Muscle of arm (tissue), 12 donors: Measurements from ENCODE around the gene ABCA1. TPM values are rescaled to one million over a fixed set of nuclear protein-coding genes. Genes with fewer than 3 reads are reported as not detected.
"Not testable (repeated sequence)": the region's sequence is repeated elsewhere in the genome, so short reads cannot be mapped to it uniquely, and the experiment has no call there.

Experiments
- DNase-seq: peaks from one replicate; pipeline ENCODE4 v3.0.0-alpha.2; 2013
- polyA plus RNA-seq, 12 donors: library from polyadenylated mRNA; unstranded; fragments of 120-200 nt; gene quantifications; one replicate each; pipeline ENCODE4 v1.2.1, GENCODE V29; 2013; ENCODE audit not compliant: insufficient read length in 12 of 12

The ABCA1 gene
- polyA plus RNA-seq, 12 donors: 3.9 to 10.8 (median 6.0) TPM; not detected in 1

DNA sequence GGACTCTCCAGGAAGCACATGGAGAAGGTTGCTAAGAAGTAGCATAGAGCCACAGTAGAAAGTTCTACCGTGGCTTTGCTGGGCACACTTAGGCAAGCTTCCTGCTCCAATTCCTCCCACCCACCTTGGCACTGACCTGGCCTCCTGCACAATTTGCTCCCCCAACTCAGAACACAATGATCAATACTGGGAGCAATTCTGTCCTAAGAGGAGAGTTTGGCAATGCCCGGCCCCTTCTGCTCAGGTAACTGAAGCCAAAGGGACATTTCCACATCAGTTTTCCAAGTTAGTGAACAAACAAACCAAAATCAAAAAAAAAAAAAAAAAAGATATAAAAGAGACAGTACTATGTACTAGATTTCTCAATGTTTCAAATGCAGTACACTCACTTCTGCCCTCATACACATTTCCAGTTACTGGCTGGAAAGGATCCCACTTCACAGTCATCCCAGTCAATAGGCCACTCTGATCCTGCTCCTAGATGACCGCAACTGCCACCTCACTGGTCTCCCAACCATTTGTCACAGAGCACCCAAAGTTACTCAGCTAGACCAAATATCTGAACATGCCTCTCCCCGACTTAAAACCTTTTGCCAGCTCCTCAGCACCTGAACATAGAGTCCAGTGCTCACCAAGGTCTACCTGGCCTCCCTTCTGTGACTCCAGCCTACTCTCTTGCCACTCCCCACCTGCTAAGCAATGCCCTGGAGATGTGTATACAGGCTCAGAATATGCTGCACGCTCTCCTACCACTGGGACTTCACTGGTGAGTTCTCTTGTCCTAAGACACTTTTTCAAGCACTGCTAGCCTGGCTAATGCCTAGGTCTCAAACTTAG lies 21.3 kb downstream of the ABCA1 start:
- no peak for DNase-seq

- no peak for DNase-seq
Observed at GRCh38 chr9:104905931-104906330, 22.0 kb downstream of the ABCA1 start.

DNA sequence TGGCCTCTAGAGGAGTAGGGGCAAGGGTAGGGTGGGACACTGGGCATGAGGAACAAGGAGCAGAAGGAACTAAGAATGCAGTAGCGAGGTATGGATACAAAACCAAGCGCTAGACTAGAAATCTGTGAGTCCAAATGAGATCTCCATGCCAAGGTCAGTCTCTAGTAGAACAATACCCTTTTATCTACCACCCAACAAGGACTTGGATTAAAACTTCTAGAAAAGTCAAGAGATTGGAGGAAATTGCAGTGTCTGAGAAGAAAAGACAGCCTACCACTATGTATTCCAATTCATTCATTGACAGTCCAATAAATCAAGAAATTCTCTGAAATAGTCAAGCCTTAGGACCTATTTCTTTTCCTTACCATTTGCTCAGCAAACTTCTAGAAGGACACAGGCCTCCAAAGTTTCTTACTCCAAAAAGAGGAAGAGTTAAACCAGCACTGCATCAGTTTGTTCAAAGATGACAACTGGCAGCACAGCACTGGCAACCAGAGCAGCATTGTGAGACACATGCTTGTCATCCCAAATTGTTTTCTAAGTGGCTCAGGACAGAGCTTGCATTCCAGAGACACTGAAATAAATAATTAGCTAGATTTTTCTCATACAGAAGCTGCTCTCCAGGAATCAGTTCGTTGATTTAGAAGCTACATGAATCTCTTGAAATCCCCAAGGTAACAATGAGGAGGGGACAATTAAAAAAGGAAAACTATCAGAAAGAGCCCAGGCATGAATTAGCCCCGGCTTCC lies 22.6 kb downstream of the ABCA1 start:
- no peak for DNase-seq

DNA sequence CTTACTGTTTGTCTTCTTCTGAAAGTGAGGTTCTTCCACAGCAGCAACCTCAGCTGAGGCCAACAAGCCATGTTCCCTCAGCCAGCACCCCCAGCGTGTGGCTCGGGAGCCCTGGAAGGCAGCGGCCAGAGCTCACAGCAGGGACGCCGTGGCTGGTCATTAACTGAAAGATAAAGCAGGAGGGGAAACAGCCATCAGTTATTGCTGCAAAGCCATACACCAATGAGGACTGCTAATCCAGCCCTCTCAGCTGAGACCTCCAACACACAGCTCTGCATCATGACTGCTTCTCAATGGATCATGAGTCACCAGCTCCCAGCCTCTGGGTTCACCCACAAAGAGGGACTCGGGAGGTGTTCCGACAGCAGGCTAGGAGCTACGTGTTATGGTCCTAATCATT lies 24.3 kb downstream of the ABCA1 start:
- no peak for DNase-seq

- DNase-seq: no peak
Observed at GRCh38 chr9:104900871-104901270, 27.1 kb downstream of the ABCA1 start.

GRCh38 chr9:104900324-104900723 lies 27.6 kb downstream of the ABCA1 start:
- DNase-seq: no peak

GRCh38 chr9:104899759-104900247 lies 28.2 kb downstream of the ABCA1 start:
- DNase-seq: no peak

GRCh38 chr9:104898376-104898775 lies 29.6 kb downstream of the ABCA1 start:
- not testable (repeated sequence) for DNase-seq

GRCh38 chr9:104896131-104896530 lies 31.8 kb downstream of the ABCA1 start:
- DNase-seq: no peak

GRCh38 chr9:104895572-104895971 lies 32.4 kb downstream of the ABCA1 start:
- DNase-seq: no peak

- DNase-seq: no peak
Observed at GRCh38 chr9:104892701-104893100, 35.3 kb downstream of the ABCA1 start.

GRCh38 chr9:104890433-104890770 lies 37.6 kb downstream of the ABCA1 start:
- no peak for DNase-seq

DNA sequence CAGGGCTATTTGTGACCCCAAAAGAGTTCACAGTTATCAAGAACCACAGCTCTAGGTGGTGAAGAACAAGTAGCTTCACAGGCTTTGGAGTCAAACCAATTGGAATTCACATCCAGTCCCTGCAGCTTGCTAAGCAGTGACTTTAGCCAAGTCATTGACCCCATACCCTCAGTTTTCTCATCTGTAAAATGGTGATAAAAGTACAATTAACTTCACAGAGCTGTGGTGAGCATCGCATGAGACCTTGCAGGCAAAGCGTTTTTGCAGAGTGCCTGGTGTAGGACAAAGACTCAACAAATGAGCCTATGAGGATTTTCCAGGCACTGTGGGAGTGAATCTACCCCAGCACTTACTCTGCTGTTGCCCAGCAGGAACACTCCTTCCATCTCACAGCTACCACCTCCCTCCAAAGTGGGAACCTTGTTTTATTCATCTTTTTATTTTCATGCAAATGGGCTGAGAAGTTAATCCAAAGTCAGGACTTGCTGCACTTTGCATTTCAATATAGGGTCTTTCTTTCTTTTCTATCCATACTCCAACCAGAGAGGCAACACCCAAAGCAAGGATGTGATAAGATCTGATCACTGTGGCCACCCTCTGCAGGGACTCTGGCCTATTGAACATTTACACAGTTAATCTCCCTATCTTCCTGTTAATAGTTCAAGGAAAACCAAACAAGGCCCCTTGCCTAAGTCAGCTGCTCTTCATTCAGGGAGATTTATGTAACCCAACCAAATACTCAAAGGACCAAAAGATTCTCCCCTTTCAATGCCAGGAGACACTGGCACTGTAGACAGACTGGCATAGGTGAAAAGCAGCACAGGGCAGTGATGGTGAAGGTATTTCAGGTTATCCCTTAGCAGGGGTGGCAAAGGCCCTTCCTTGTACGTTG lies 41.9 kb downstream of the ABCA1 start:
- DNase-seq: no peak

DNA sequence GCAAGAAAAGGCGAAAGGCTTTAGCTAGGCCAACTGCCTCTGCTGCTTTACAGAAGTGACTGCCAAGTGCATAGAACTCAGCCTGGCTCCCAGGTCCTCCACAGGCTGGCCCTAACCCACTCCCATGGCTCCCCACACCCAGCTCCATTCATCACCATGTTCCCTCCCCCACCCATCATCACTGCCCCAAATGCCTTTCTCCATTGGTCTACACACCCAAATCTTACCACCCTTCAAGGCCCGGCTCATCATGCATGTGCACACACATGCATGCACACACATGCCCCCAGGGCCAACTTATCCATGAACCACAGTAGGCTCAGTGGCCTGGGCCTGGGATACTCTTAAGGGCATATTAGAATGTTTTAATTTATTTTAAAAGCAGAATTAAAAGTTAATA lies 44.8 kb downstream of the ABCA1 start:
- no peak for DNase-seq

DNA sequence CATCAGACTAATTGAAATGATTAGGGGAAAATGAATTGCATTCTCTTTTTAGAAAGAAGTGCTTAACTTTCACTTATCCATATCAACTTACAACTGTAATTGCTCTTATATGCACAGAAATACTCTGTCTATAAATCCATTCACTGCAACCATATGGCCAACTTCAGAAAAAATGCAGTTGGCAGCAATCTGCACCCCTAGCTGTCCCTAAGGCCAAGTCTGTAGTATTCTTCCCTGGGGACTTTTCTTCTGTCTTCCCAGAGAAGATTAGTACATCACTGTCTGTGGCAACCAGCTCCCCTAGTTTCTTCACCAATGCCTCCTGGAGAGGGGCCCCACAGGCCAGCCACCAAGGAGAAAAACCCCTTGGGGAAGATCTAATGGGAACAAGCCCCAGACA lies 45.4 kb downstream of the ABCA1 start:
- DNase-seq: no peak

DNA sequence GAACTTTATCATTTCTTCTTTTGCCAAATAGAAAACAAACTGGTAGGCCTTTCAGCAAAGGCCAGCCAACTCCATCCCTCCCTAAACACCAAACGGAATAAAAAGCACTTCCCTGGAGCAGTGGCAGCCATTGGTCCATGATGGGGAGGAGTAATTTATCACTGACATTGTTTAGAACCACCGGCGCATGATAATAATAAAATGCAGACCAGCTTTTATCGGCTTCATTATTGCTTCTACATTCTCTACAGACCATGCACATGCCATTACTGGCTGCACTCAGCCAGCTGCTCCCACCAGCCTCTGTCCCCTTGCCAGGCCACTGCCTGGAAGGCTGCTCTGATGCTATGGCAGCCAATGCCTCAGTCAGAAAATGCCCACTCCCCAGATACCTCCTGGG lies 45.9 kb downstream of the ABCA1 start:
- no peak for DNase-seq

GRCh38 chr9:104879555-104880309 lies 48.2 kb downstream of the ABCA1 start:
- DNase-seq: no peak

DNA sequence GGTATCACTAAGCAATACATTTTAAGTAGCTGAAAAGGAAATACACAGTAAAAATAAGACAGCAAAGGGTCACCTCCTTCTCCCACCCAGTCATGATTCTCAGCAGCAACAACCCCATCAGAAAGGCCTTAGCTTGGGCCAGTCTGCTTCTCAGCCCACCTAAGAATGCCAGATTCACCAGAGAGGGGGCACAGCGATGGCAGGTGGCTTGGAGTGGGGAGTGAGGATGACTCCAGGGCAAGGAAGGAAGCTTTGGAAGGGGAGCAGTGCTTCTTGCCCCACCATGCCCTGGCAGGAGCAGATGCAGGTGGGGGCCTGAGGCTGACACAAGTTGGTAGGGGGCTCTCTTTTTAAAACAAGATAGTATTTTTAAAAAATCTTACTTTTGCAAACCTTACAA lies 51.4 kb downstream of the ABCA1 start:
- no peak for DNase-seq

- DNase-seq: no peak
Observed at GRCh38 chr9:104875897-104876296, 52.1 kb downstream of the ABCA1 start.

DNA sequence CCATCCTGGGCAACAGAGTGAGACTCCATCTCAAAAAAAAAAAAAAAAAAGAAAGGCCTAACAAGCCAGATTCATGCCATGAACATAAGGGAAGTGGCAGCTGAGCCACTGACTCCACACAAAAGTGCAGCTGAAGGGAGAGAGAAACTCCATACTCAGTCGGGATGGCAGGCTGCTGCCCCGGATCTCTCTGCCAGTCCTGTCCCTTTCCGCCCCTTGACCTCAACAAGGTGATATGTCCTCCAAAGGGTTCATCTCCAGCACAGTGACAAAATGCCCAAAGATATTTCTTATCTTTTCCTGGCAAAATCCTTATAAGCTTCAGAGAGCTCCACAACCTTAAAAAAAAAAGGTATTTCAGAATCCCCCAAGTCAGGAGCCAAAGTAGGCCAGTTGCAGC lies 52.6 kb downstream of the ABCA1 start:
- DNase-seq: no peak

DNA sequence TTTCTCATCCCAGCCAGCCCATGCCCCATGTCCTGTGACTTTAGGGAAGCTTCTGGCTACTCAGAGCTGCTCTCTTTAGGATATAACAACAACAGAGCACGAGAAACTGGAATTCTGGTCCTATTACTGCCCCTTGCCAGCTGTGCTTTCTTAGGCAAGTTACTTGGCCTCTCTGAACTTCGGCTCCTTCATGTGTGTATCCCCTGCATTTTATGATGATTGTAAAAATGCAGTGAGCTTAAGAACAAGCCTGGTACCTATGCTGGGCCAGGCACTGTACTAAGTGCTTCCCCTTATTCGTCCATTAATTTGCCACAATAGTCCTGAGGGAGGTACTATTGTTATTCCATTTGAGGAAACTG lies 54.5 kb downstream of the ABCA1 start:
- no peak for DNase-seq
